Activated B cell treated with CpG ODN at 0.5 μM for 24 hours (primary cell): ENCODE results near the gene ALK. TPM values are rescaled to one million over a fixed set of nuclear protein-coding genes. Genes with fewer than 3 reads are reported as not detected.

Experiments used
- ATAC-seq: fragments of 200-7000 bp; cut with Tn5 transposase; one replicate; pipeline ENCODE4 v1.10.0; 2021; ENCODE audit warnings: low read depth, mild to moderate bottlenecking, moderate library complexity
- CTCF ChIA-PET: fragments of 350-600 bp; sonication (Branson Sonifier 250); formaldehyde crosslinking; loops from one replicate; lab custom pipeline; 2021; ENCODE audit warnings: antibody characterized with exemption; lab: Charles Lee
- POLR2A ChIA-PET: fragments of 350-600 bp; sonication (Branson Sonifier 250); formaldehyde crosslinking; loops from one replicate; lab custom pipeline; 2021; ENCODE audit warnings: antibody characterized with exemption; lab: Charles Lee
- DNase-seq: peaks from one replicate; pipeline ENCODE4 v3.0.0; 2022
- H3K27ac Mint-ChIP-seq: one replicate; pipeline ENCODE4 v1.8.0; 2020; ENCODE audit warnings: mixed read lengths
- H3K27me3 Mint-ChIP-seq: one replicate; pipeline ENCODE4 v1.8.0; 2021; ENCODE audit warnings: mixed read lengths
- H3K36me3 Mint-ChIP-seq: one replicate; pipeline ENCODE4 v1.8.0; 2021; ENCODE audit warnings: low read depth, mixed read lengths
- H3K4me1 Mint-ChIP-seq: one replicate; pipeline ENCODE4 v1.8.0; 2021; ENCODE audit warnings: mixed read lengths
- H3K4me3 Mint-ChIP-seq: one replicate; pipeline ENCODE4 v1.8.0; 2020; ENCODE audit warnings: mild to moderate bottlenecking, mixed read lengths
- H3K9me3 Mint-ChIP-seq: one replicate; pipeline ENCODE4 v1.8.0; 2020; ENCODE audit warnings: mixed read lengths
- intact Hi-C: fragments of 100-400 bp; cut with micrococcal nuclease; formaldehyde crosslinking; loops from one replicate; pipeline ENCODE4 v1.15.1; 2024
- total RNA-seq: library from RNA; stranded (reverse); gene quantifications from 2 replicates; pipeline ENCODE4 v1.2.3, GENCODE V29; 2022
- TF ChIP-seq, protein P1 (sequence below): fragments of 200-600 bp; IDR thresholded peaks from one replicate; pipeline ENCODE4 v1.8.0; 2022; ENCODE audit warnings: antibody characterized with exemption, mild to moderate bottlenecking

Gene ALK
- total RNA-seq, 1 donor from 2014 or later = not detected

- H3K9me3 Mint-ChIP-seq = no peaks in the 10 kb centered on the region
Measured at GRCh38 chr2:29450596-29451222, 470.7 kb downstream of the ALK start.

GRCh38 chr2:29449499-29449898 lies 471.9 kb downstream of the ALK start:
- intact Hi-C loops = no loop called here
- Mint-ChIP-seq H3K9me3 (no peaks in the 10 kb centered on the region), H3K36me3 (no peaks in the 10 kb centered on the region), H3K27me3 (no peaks in the 10 kb centered on the region), H3K4me3 (no peak overlapping the region), H3K27ac (no peak overlapping the region), H3K4me1 (no peaks in the 10 kb centered on the region)
- no peak for ATAC-seq
- DNase-seq = no peak
- TF ChIP-seq, protein P1, sequence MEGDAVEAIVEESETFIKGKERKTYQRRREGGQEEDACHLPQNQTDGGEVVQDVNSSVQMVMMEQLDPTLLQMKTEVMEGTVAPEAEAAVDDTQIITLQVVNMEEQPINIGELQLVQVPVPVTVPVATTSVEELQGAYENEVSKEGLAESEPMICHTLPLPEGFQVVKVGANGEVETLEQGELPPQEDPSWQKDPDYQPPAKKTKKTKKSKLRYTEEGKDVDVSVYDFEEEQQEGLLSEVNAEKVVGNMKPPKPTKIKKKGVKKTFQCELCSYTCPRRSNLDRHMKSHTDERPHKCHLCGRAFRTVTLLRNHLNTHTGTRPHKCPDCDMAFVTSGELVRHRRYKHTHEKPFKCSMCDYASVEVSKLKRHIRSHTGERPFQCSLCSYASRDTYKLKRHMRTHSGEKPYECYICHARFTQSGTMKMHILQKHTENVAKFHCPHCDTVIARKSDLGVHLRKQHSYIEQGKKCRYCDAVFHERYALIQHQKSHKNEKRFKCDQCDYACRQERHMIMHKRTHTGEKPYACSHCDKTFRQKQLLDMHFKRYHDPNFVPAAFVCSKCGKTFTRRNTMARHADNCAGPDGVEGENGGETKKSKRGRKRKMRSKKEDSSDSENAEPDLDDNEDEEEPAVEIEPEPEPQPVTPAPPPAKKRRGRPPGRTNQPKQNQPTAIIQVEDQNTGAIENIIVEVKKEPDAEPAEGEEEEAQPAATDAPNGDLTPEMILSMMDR = no peak
- POLR2A ChIA-PET = no interaction called here
- CTCF ChIA-PET = no interaction called here

More at GRCh38 chr2:29450596-29451222, 470.7 kb downstream of the ALK start:
- Mint-ChIP-seq H3K36me3 (no peaks in the 10 kb centered on the region), H3K4me1 (no peaks in the 10 kb centered on the region), H3K4me3 (no peak overlapping the region), H3K27ac (no peak overlapping the region), H3K27me3 (no peaks in the 10 kb centered on the region)
- TF ChIP-seq, protein P1 = no peak
- intact Hi-C loops = no loop called here
- ChIA-PET CTCF (no interaction called here), POLR2A (no interaction called here)
- ATAC-seq (no peak), DNase-seq (no peak)

GRCh38 chr2:29448096-29448688 lies 473.2 kb downstream of the ALK start:
- no peaks in the 10 kb centered on the region for H3K36me3 Mint-ChIP-seq
- ATAC-seq = no peak

DNA sequence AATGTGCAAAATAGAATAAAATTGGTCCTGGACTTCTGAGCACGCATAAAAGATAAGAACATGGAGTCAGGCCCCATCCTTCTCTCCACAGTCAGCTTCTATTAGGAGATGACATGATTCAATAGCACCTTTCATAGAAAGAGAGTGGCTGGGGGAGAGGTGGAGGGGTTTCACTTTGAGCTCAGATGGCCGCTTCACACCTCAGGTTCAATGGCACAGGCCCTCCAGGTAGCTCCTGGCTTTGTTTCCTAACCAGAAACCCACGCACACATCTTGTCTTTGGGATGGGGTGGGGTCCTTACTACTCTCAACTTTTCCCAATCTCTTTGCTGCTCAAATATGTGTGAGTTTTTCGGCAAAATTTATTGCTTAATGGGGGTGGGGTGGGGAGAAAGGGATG lies 473.9 kb downstream of the ALK start:
- TF ChIP-seq, protein P1 = no peak
- H3K27me3 Mint-ChIP-seq = no peaks in the 10 kb centered on the region
- intact Hi-C loops = no loop called here
- H3K4me3 Mint-ChIP-seq = no peak overlapping the region
- ChIA-PET CTCF (no interaction called here), POLR2A (no interaction called here)
- DNase-seq = no peak
- no peak overlapping the region for H3K27ac Mint-ChIP-seq
- no peaks in the 10 kb centered on the region for H3K36me3 Mint-ChIP-seq
- ATAC-seq = no peak
- H3K4me1 Mint-ChIP-seq = no peaks in the 10 kb centered on the region
- no peaks in the 10 kb centered on the region for H3K9me3 Mint-ChIP-seq

More at GRCh38 chr2:29448096-29448688, 473.2 kb downstream of the ALK start:
- H3K4me3 Mint-ChIP-seq = no peak overlapping the region
- H3K4me1 Mint-ChIP-seq = no peaks in the 10 kb centered on the region
- ChIA-PET CTCF (no interaction called here), POLR2A (no interaction called here)
- no peak for DNase-seq
- no peaks in the 10 kb centered on the region for H3K9me3 Mint-ChIP-seq
- no peaks in the 10 kb centered on the region for H3K27me3 Mint-ChIP-seq
- intact Hi-C loops = no loop called here
- TF ChIP-seq, protein P1 = no peak
- no peak overlapping the region for H3K27ac Mint-ChIP-seq

DNA sequence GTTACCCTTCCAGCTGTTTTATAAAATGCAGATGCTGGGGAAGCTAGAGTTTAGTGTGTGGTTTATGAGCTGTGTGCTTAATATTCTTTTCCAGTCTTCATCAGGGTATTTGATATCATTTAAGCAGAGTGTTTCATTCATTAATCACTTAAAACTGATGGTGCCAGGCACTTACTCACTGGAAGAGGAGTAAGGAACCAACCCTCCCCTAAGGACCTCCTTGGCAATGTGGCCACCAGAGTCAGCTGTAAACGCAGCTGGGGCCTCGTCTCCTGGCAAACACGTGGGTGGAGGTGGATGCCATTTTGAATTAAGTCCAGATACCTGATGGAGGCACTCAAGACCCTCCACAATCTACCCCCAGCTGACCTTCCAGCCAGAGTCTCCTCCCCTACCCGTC lies 474.5 kb downstream of the ALK start:
- TF ChIP-seq, protein P1 = no peak
- ChIA-PET POLR2A (no interaction called here), CTCF (no interaction called here)
- no peak overlapping the region for H3K27ac Mint-ChIP-seq
- H3K4me3 Mint-ChIP-seq = no peak overlapping the region
- no peaks in the 10 kb centered on the region for H3K27me3 Mint-ChIP-seq
- no peak for ATAC-seq
- no peaks in the 10 kb centered on the region for H3K36me3 Mint-ChIP-seq
- no peak for DNase-seq
- H3K4me1 Mint-ChIP-seq = no peaks in the 10 kb centered on the region
- intact Hi-C loops = no loop called here
- H3K9me3 Mint-ChIP-seq = no peaks in the 10 kb centered on the region
